RWPE2 (cell line): ENCODE data around the gene CIAO2B.

ENCODE experiments used
- ATAC-seq: fragments of 200-7000 bp; cut with Tn5 transposase; 3 replicates; pipeline ENCODE4 v1.9.1; 2021; ENCODE audit warnings: low read depth
- DNase-seq: peaks from one replicate; pipeline ENCODE4 v3.0.0-alpha.2; 2020; ENCODE audit warnings: low spot score
- H3K27ac ChIP-seq: fragments of 450-650 bp; 2 replicates; pipeline ENCODE4 v1.5.1; 2017; ENCODE audit warnings: mild to moderate bottlenecking; ENCODE audit not compliant: poor library complexity, severe bottlenecking
- H3K27me3 ChIP-seq: fragments of 250-450 bp; sonication (Bioruptor Pico); 2 replicates; pipeline ENCODE4 v1.5.1; 2021; ENCODE audit warnings: mild to moderate bottlenecking, moderate library complexity; ENCODE audit not compliant: insufficient read depth, poor library complexity, severe bottlenecking
- H3K36me3 ChIP-seq: fragments of 250-450 bp; sonication (Bioruptor Pico); 2 replicates; pipeline ENCODE4 v1.5.1; 2020; ENCODE audit warnings: low read depth, mild to moderate bottlenecking, moderate library complexity
- H3K4me1 ChIP-seq: fragments of 250-450 bp; sonication (Bioruptor Pico); 2 replicates; pipeline ENCODE4 v1.5.1; 2021; ENCODE audit warnings: mild to moderate bottlenecking, moderate library complexity; ENCODE audit not compliant: insufficient read depth, poor library complexity, severe bottlenecking
- H3K4me3 ChIP-seq: fragments of 250-450 bp; sonication (Bioruptor Pico); 2 replicates; pipeline ENCODE4 v1.5.1; 2021; ENCODE audit warnings: mild to moderate bottlenecking, moderate library complexity; ENCODE audit not compliant: severe bottlenecking
- H3K9me3 ChIP-seq: fragments of 250-450 bp; sonication (Bioruptor Pico); 2 replicates; pipeline ENCODE4 v1.5.1; 2021; ENCODE audit warnings: mild to moderate bottlenecking, moderate library complexity; ENCODE audit not compliant: severe bottlenecking
- TF ChIP-seq, protein P1 (sequence below): fragments of 450-650 bp; IDR thresholded peaks from one replicate; pipeline ENCODE4 v1.5.1; 2017; ENCODE audit warnings: mild to moderate bottlenecking, moderate library complexity; ENCODE audit not compliant: poor library complexity, severe bottlenecking

The CIAO2B gene

GRCh38 chr16:66970775-66971720, 36.8 kb upstream of the CIAO2B start:
- ATAC-seq (peak; percentile 78), DNase-seq (no peak)
- no peaks in the 10 kb centered on the region for H3K36me3 ChIP-seq
- no peaks in the 10 kb centered on the region for H3K27me3 ChIP-seq
- no peaks in the 10 kb centered on the region for H3K9me3 ChIP-seq
- no peak overlapping the region for H3K4me3 ChIP-seq
- TF ChIP-seq, protein P1, sequence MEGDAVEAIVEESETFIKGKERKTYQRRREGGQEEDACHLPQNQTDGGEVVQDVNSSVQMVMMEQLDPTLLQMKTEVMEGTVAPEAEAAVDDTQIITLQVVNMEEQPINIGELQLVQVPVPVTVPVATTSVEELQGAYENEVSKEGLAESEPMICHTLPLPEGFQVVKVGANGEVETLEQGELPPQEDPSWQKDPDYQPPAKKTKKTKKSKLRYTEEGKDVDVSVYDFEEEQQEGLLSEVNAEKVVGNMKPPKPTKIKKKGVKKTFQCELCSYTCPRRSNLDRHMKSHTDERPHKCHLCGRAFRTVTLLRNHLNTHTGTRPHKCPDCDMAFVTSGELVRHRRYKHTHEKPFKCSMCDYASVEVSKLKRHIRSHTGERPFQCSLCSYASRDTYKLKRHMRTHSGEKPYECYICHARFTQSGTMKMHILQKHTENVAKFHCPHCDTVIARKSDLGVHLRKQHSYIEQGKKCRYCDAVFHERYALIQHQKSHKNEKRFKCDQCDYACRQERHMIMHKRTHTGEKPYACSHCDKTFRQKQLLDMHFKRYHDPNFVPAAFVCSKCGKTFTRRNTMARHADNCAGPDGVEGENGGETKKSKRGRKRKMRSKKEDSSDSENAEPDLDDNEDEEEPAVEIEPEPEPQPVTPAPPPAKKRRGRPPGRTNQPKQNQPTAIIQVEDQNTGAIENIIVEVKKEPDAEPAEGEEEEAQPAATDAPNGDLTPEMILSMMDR: no peak
- H3K4me1 ChIP-seq: peaks cover 16% of the 10 kb centered on the region
- peak overlapping the region; percentile 69 for H3K27ac ChIP-seq

GRCh38 chr16:66968847-66969246, 34.6 kb upstream of the CIAO2B start:
- Histone ChIP-seq H3K27me3 (no peaks in the 10 kb centered on the region), H3K27ac (no peak overlapping the region), H3K4me3 (no peak overlapping the region), H3K4me1 (peaks cover 16% of the 10 kb centered on the region), H3K9me3 (no peaks in the 10 kb centered on the region), H3K36me3 (no peaks in the 10 kb centered on the region)
- TF ChIP-seq, protein P1: no peak
- DNase-seq (no peak), ATAC-seq (no peak)

GRCh38 chr16:66964049-66964448, 29.8 kb upstream of the CIAO2B start:
- H3K9me3 ChIP-seq: no peaks in the 10 kb centered on the region
- no peaks in the 10 kb centered on the region for H3K4me1 ChIP-seq
- ATAC-seq (no peak), DNase-seq (no peak)
- no peaks in the 10 kb centered on the region for H3K36me3 ChIP-seq
- TF ChIP-seq, protein P1: no peak
- H3K27me3 ChIP-seq: no peaks in the 10 kb centered on the region
- no peak overlapping the region for H3K27ac ChIP-seq
- H3K4me3 ChIP-seq: no peak overlapping the region

- no peak for ATAC-seq
Observed at GRCh38 chr16:66961914-66962313, 27.7 kb upstream of the CIAO2B start.

More at GRCh38 chr16:66961914-66962313, 27.7 kb upstream of the CIAO2B start:
- Histone ChIP-seq H3K4me1 (no peaks in the 10 kb centered on the region), H3K27ac (no peak overlapping the region), H3K4me3 (no peak overlapping the region), H3K36me3 (no peaks in the 10 kb centered on the region), H3K9me3 (no peaks in the 10 kb centered on the region), H3K27me3 (no peaks in the 10 kb centered on the region)
- TF ChIP-seq, protein P1: no peak
- DNase-seq: no peak
